SU-DHL-6 (cell line): ENCODE results near the gene PPDPF.

Source experiments
- EZH2phosphoT487 ChIP-seq: fragments of 200-600 bp; sonication (generic), shearing (Covaris generic); conservative IDR thresholded peaks from 2 replicates; pipeline ENCODE4 v1.6.1; 2018; ENCODE audit warnings: mild to moderate bottlenecking, antibody characterized with exemption, low read length, moderate library complexity, mixed read lengths
- TF ChIP-seq, protein P1 (sequence below): fragments of 200-600 bp; sonication (generic); IDR thresholded peaks from one replicate; pipeline ENCODE4 v1.5.1; 2017; ENCODE audit warnings: antibody characterized with exemption, mild to moderate bottlenecking, low read length, moderate library complexity; ENCODE audit not compliant: insufficient read depth, poor library complexity, severe bottlenecking

- TF ChIP-seq, protein P1, sequence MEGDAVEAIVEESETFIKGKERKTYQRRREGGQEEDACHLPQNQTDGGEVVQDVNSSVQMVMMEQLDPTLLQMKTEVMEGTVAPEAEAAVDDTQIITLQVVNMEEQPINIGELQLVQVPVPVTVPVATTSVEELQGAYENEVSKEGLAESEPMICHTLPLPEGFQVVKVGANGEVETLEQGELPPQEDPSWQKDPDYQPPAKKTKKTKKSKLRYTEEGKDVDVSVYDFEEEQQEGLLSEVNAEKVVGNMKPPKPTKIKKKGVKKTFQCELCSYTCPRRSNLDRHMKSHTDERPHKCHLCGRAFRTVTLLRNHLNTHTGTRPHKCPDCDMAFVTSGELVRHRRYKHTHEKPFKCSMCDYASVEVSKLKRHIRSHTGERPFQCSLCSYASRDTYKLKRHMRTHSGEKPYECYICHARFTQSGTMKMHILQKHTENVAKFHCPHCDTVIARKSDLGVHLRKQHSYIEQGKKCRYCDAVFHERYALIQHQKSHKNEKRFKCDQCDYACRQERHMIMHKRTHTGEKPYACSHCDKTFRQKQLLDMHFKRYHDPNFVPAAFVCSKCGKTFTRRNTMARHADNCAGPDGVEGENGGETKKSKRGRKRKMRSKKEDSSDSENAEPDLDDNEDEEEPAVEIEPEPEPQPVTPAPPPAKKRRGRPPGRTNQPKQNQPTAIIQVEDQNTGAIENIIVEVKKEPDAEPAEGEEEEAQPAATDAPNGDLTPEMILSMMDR, result no peak
- TF ChIP-seq EZH2phosphoT487, result no peak
Measured at GRCh38 chr20:63484236-63484635, 36.3 kb upstream of the PPDPF start.
